HCT116 (cell line): ENCODE measurements around the gene SPATA7. TPM values are rescaled to one million over a fixed set of nuclear protein-coding genes. Genes with fewer than 3 reads are reported as not detected.

Experiments
- ATAC-seq: fragments of 200-7000 bp; cut with Tn5 transposase; 2 replicates; pipeline ENCODE4 v1.9.1; 2020; ENCODE audit warnings: mild to moderate bottlenecking, moderate library complexity
- BruUV-seq: library from RNA; stranded (reverse); fragments of 400-500 nt; replicated peaks from 2 replicates; lab custom pipeline; 2021; lab: Mats Ljungman, UMichigan
- CTCF ChIA-PET: fragments of 300-600 bp; sonication (Branson Sonifier 250); formaldehyde crosslinking; loops from one replicate; lab custom pipeline; 2021; ENCODE audit warnings: antibody characterized with exemption; lab: Charles Lee
- POLR2A ChIA-PET: fragments of 300-600, 350-600 bp; sonication (Branson Sonifier 250); formaldehyde crosslinking; loops from one replicate; lab custom pipeline; 2021; ENCODE audit warnings: antibody characterized with exemption; lab: Charles Lee
- RAD21 ChIA-PET, 2 experiments: fragments of 300-600 bp; sonication (Branson Sonifier 250); formaldehyde crosslinking; loops; one replicate each; lab custom pipeline; 2023; ENCODE audit warnings: low total read pairs in 2 of 2; ENCODE audit not compliant: uncharacterized antibody in 2 of 2, unreplicated experiment in 2 of 2, low non-redundant PET in 1 of 2; lab: Charles Lee
- DNase-seq: peaks from one replicate; pipeline ENCODE4 v3.0.0-alpha.2; 2010; ENCODE audit warnings: low read depth, low spot score
- H2AFZ ChIP-seq: fragments of 200-600 bp; shearing (Covaris generic), sonication (generic); 2 replicates; pipeline ENCODE4 v1.6.1; 2017; ENCODE audit warnings: low read depth, mixed run types, mixed read lengths, antibody characterized with exemption, low read length; ENCODE audit not compliant: poor library complexity, severe bottlenecking
- H3K27ac ChIP-seq: 2 replicates; pipeline ENCODE4 v1.5.1; 2012; ENCODE audit warnings: low read depth, low read length
- H3K27me3 ChIP-seq: fragments of 200-600 bp; sonication (generic); 2 replicates; pipeline ENCODE4 v1.6.1; 2016; ENCODE audit warnings: mixed run types, low read length, mixed read lengths; ENCODE audit not compliant: insufficient read depth
- H3K36me3 ChIP-seq, 2 experiments: fragments of 200-500 bp in 1 of 2; fragments of 200-600 bp in 1 of 2; sonication (Bioruptor generic) in 1 of 2; sonication (generic) in 1 of 2; 2 replicates each; pipeline versions ENCODE4 v1.5.1 to v1.6.1; 2014 to 2016; ENCODE audit warnings: low read length in 2 of 2, inconsistent platforms in 1 of 2, mixed read lengths in 1 of 2, mixed run types in 1 of 2; ENCODE audit not compliant: insufficient read depth in 2 of 2, control insufficient read depth in 1 of 2
- H3K4me1 ChIP-seq, 2 experiments: fragments of 200-600 bp in 1 of 2; sonication (generic) in 1 of 2; 2 replicates each; pipeline versions ENCODE4 v1.5.1 to v1.6.1; 2012 to 2017; ENCODE audit warnings: low read length in 2 of 2, inconsistent platforms in 1 of 2, mild to moderate bottlenecking in 1 of 2, mixed read lengths in 1 of 2, mixed run types in 1 of 2, moderate library complexity in 1 of 2; ENCODE audit not compliant: insufficient read depth in 2 of 2, control insufficient read depth in 1 of 2
- H3K4me2 ChIP-seq: fragments of 200-600 bp; sonication (generic); 2 replicates; pipeline ENCODE4 v1.6.1; 2017; ENCODE audit warnings: mixed run types, low read length, mixed read lengths
- H3K4me3 ChIP-seq, 2 experiments: fragments of 200-600 bp in 1 of 2; sonication (generic) in 1 of 2; replicated peaks in 1 of 2; 2 replicates each; pipeline ENCODE4 v1.5.1; 2011 to 2016; ENCODE audit warnings: low read length in 2 of 2, control low read depth in 1 of 2, low read depth in 1 of 2, mild to moderate bottlenecking in 1 of 2, mixed read lengths in 1 of 2, mixed run types in 1 of 2
- H3K79me2 ChIP-seq: fragments of 200-600 bp; sonication (generic); 2 replicates; pipeline ENCODE4 v1.6.1; 2017; ENCODE audit warnings: mild to moderate bottlenecking, mixed run types, low read length, moderate library complexity, mixed read lengths; ENCODE audit not compliant: insufficient read depth
- H3K9ac ChIP-seq: fragments of 200-600 bp; sonication (generic); 2 replicates; pipeline ENCODE4 v1.6.1; 2016; ENCODE audit warnings: low read length, mixed read lengths
- H3K9me2 ChIP-seq: fragments of 200-600 bp; sonication (generic), shearing (Covaris generic); 2 replicates; pipeline ENCODE4 v1.6.1; 2017; ENCODE audit warnings: mixed run types, mild to moderate bottlenecking, moderate library complexity; ENCODE audit not compliant: insufficient read depth
- H3K9me3 ChIP-seq, 2 experiments: fragments of 200-500 bp in 1 of 2; fragments of 200-600 bp in 1 of 2; sonication (Bioruptor generic) in 1 of 2; sonication (generic) in 1 of 2; 2 replicates each; pipeline ENCODE4 v1.6.1; 2014 to 2017; ENCODE audit warnings: low read length in 2 of 2, mixed read lengths in 2 of 2, inconsistent platforms in 1 of 2, low read depth in 1 of 2, mild to moderate bottlenecking in 1 of 2, mixed run types in 1 of 2, moderate library complexity in 1 of 2; ENCODE audit not compliant: control insufficient read depth in 1 of 2, insufficient read depth in 1 of 2
- H4K20me1 ChIP-seq: fragments of 200-600 bp; sonication (generic), shearing (Covaris generic); 2 replicates; pipeline ENCODE4 v1.6.1; 2017; ENCODE audit warnings: mixed run types, mild to moderate bottlenecking, moderate library complexity; ENCODE audit not compliant: insufficient read depth
- ATF3 ChIP-seq: IDR thresholded peaks from 2 replicates; pipeline ENCODE4 v1.6.1; 2012
- CBX3 ChIP-seq: IDR thresholded peaks from 2 replicates; pipeline ENCODE4 v1.6.1; 2012; ENCODE audit warnings: low read depth
- CEBPB ChIP-seq: IDR thresholded peaks from 2 replicates; pipeline ENCODE4 v1.6.1; 2012; ENCODE audit warnings: low read depth
- CTCF ChIP-seq, 3 experiments: fragments of 200-600 bp in 1 of 3; sonication (generic) in 1 of 3; IDR thresholded peaks in 2 of 3; conservative IDR thresholded peaks in 1 of 3; 2 replicates each; pipeline ENCODE4 v1.5.1; 2012 to 2017; ENCODE audit warnings: low read depth in 2 of 3, low read length in 2 of 3, antibody characterized with exemption in 1 of 3, borderline replicate concordance in 1 of 3, control low read depth in 1 of 3, mild to moderate bottlenecking in 1 of 3, mixed read lengths in 1 of 3, mixed run types in 1 of 3, moderate library complexity in 1 of 3; ENCODE audit not compliant: insufficient read depth in 1 of 3
- EGR1 ChIP-seq: IDR thresholded peaks from 2 replicates; pipeline ENCODE4 v1.6.1; 2012; ENCODE audit warnings: low read depth
- ELF1 ChIP-seq: IDR thresholded peaks from 2 replicates; pipeline ENCODE4 v1.6.1; 2012; ENCODE audit warnings: low read depth, borderline replicate concordance
- EZH2phosphoT487 ChIP-seq: fragments of 200-600 bp; IDR thresholded peaks from 2 replicates; pipeline ENCODE4 v1.6.1; 2018; ENCODE audit warnings: antibody characterized with exemption, borderline replicate concordance
- FOSL1 ChIP-seq: IDR thresholded peaks from 2 replicates; pipeline ENCODE4 v1.6.1; 2012; ENCODE audit warnings: low read depth
- JUND ChIP-seq: IDR thresholded peaks from 2 replicates; pipeline ENCODE4 v1.6.1; 2012
- MAX ChIP-seq: IDR thresholded peaks from 2 replicates; pipeline ENCODE4 v1.6.1; 2012
- POLR2A ChIP-seq: IDR thresholded peaks from 2 replicates; pipeline ENCODE4 v1.7.0; 2011; ENCODE audit warnings: borderline replicate concordance; ENCODE audit not compliant: insufficient read depth, insufficient read length; ENCODE audit errors: extremely low read depth
- POLR2AphosphoS5 ChIP-seq: IDR thresholded peaks from 2 replicates; pipeline ENCODE4 v1.6.1; 2011; ENCODE audit warnings: mild to moderate bottlenecking, low read depth, low read length, moderate library complexity
- REST ChIP-seq: IDR thresholded peaks from 2 replicates; pipeline ENCODE4 v1.6.1; 2012; ENCODE audit warnings: low read depth
- SP1 ChIP-seq: IDR thresholded peaks from 2 replicates; pipeline ENCODE4 v1.6.1; 2012; ENCODE audit warnings: low read depth
- TCF7L2 ChIP-seq: IDR thresholded peaks from 2 replicates; pipeline ENCODE4 v1.7.0; 2011; ENCODE audit warnings: borderline replicate concordance, inconsistent platforms; ENCODE audit not compliant: insufficient read depth, insufficient read length; ENCODE audit errors: extremely low read depth
- YY1 ChIP-seq: IDR thresholded peaks from 2 replicates; pipeline ENCODE4 v1.6.1; 2011; ENCODE audit warnings: low read length, low read depth, moderate library complexity, mild to moderate bottlenecking; ENCODE audit not compliant: insufficient replicate concordance; ENCODE audit errors: extremely low read depth
- ZFX ChIP-seq: fragments of 450-650 bp; IDR thresholded peaks from 2 replicates; pipeline ENCODE4 v1.6.1; 2017
- intact Hi-C: fragments of 100-400 bp; cut with micrococcal nuclease; formaldehyde crosslinking; loops from 2 replicates; pipeline ENCODE4 v1.10.0; 2022
- total RNA-seq: library from RNA; stranded (reverse); gene quantifications from one replicate; pipeline ENCODE4 v1.2.1, GENCODE V29; 2021; ENCODE audit not compliant: unreplicated experiment

Gene SPATA7
- total RNA-seq, 1 experiment from 2014 or later, result 6.2 TPM

- CTCF ChIA-PET, result interaction anchor here (0.9 kb wide), 1 partner anchor 494 kb away, joined by 3 read pairs; no protein-coding TSS in a partner anchor
- H3K27ac ChIP-seq, result no peak overlapping the region
- H3K4me2 ChIP-seq, result no peak overlapping the region
- no peaks in the 10 kb centered on the region for H3K9me2 ChIP-seq
- TF ChIP-seq FOSL1 (no peak), POLR2AphosphoS5 (no peak), JUND (no peak), EGR1 (no peak), TCF7L2 (no peak), CTCF (IDR thresholded peaks at IDR 0.05 in 2 of 3, conservative IDR thresholded peaks at IDR 0.05 in 1 of 3; ENCODE audit: borderline replicate concordance in 1 of 3, insufficient read depth in 1 of 3, low read depth in 2 of 3, low read length in 2 of 3) (no peak), ELF1 (no peak), CEBPB (no peak), REST (no peak), ATF3 (no peak), ZFX (no peak), CBX3 (no peak), YY1 (no peak), POLR2A (no peak), MAX (no peak), SP1 (no peak), EZH2phosphoT487 (no peak)
- peaks cover 0 to 3% of the 10 kb centered on the region in 2 experiments; a peak in 1 of 4 replicates for H3K36me3 ChIP-seq
- RAD21 ChIA-PET, result no interaction called here
- no peaks in the 10 kb centered on the region for H4K20me1 ChIP-seq
- no peaks in the 10 kb centered on the region for H3K27me3 ChIP-seq
- no peak overlapping the region for H3K4me3 ChIP-seq
- H2AFZ ChIP-seq, result no peak overlapping the region
- POLR2A ChIA-PET, result no interaction called here
- intact Hi-C loops, result loop anchor here (5.0 to 10.0 kb wide), 3 partner anchors 424 to 1118 kb away; no protein-coding TSS in a partner anchor
- DNase-seq (no peak), ATAC-seq (no peak)
- H3K9me3 ChIP-seq, result no peaks in the 10 kb centered on the region
- BruUV-seq, result no TSS peak
- no peak overlapping the region for H3K9ac ChIP-seq
- no peaks in the 10 kb centered on the region for H3K4me1 ChIP-seq
- H3K79me2 ChIP-seq, result no peaks in the 10 kb centered on the region
Measured at GRCh38 chr14:88439088-88439487, 53.6 kb downstream of the SPATA7 start.
